Measurements from ENCODE around the gene CMC2.

The CMC2 gene

DNA sequence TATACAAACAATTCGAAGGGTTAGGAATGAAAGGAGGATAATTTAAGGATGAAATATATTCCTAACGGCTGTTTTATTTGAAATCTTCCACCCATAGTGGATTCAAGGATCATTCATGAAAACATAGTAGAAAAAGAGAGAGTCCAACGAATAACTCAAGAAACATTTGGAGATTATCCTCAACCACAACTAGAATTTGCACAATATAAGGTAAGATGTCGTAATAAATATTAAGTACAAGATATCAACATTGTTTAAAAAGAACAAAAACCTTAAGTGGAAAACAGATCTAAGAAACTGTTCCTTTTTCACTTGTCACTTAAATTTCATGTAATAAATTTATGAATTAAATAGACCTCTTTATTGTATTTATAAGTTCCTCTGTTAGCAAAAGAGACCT is 19.7 kb upstream of the CMC2 start:
- Histone ChIP-seq H3K27ac (ENCODE audit: low read length) (no peak overlapping the region), H3K4me1 (ENCODE audit: control insufficient read depth, low read depth, low read length) (no peaks in the 10 kb centered on the region), H3K27me3 (ENCODE audit: control insufficient read depth, insufficient read depth, low read length) (no peaks in the 10 kb centered on the region), H3K36me3 (ENCODE audit: control insufficient read depth, low read depth, low read length) (peaks cover 60% of the 10 kb centered on the region), H3K9me3 (ENCODE audit: control insufficient read depth, low read depth, low read length) (no peaks in the 10 kb centered on the region), H3K4me3 (ENCODE audit: low read length) (no peak overlapping the region), H3K9ac (ENCODE audit: low read length) (no peak overlapping the region)

- Histone ChIP-seq H3K9ac (ENCODE audit: low read length) (no peak overlapping the region), H3K9me3 (ENCODE audit: control insufficient read depth, low read depth, low read length) (no peaks in the 10 kb centered on the region), H3K27ac (ENCODE audit: low read length) (no peak overlapping the region), H3K27me3 (ENCODE audit: control insufficient read depth, insufficient read depth, low read length) (no peaks in the 10 kb centered on the region), H3K4me3 (ENCODE audit: low read length) (no peak overlapping the region), H3K36me3 (ENCODE audit: control insufficient read depth, low read depth, low read length) (peaks cover 93% of the 10 kb centered on the region), H3K4me1 (ENCODE audit: control insufficient read depth, low read depth, low read length) (no peaks in the 10 kb centered on the region)
These were observed 11.8 kb upstream of the CMC2 start for GRCh38 chr16:81018496-81018895.

- Histone ChIP-seq H3K4me1 (ENCODE audit: control insufficient read depth, low read depth, low read length) (no peaks in the 10 kb centered on the region), H3K9me3 (ENCODE audit: control insufficient read depth, low read depth, low read length) (no peaks in the 10 kb centered on the region), H3K27ac (ENCODE audit: low read length) (no peak overlapping the region), H3K9ac (ENCODE audit: low read length) (no peak overlapping the region), H3K27me3 (ENCODE audit: control insufficient read depth, insufficient read depth, low read length) (no peaks in the 10 kb centered on the region), H3K36me3 (ENCODE audit: control insufficient read depth, low read depth, low read length) (peaks cover 77% of the 10 kb centered on the region), H3K4me3 (ENCODE audit: low read length) (no peak overlapping the region)
These were observed 8.0 kb upstream of the CMC2 start for GRCh38 chr16:81014672-81015071.

DNA sequence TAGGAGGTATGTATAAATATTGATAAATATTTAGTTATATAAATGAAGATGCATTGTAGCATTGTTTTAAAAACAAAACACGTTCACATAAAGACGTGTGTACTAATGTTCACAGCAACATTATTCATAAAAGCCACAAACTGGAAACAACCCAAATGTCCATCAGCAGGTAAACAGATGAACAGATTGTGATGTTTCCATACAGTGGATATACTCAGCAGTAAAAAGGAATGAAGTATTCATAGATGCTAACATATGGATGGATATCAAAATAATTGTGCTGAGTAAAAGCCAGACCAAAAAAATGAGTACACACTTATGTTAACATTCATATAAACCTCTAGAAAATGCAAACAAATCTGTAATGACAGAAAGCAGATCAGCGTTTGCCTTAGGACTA is 6.3 kb upstream of the CMC2 start:
- Histone ChIP-seq H3K4me3 (ENCODE audit: low read length) (no peak overlapping the region), H3K9me3 (ENCODE audit: control insufficient read depth, low read depth, low read length) (no peaks in the 10 kb centered on the region), H3K9ac (ENCODE audit: low read length) (no peak overlapping the region), H3K36me3 (ENCODE audit: control insufficient read depth, low read depth, low read length) (peaks cover 63% of the 10 kb centered on the region), H3K27me3 (ENCODE audit: control insufficient read depth, insufficient read depth, low read length) (no peaks in the 10 kb centered on the region), H3K27ac (ENCODE audit: low read length) (no peak overlapping the region), H3K4me1 (ENCODE audit: control insufficient read depth, low read depth, low read length) (no peaks in the 10 kb centered on the region)

DNA sequence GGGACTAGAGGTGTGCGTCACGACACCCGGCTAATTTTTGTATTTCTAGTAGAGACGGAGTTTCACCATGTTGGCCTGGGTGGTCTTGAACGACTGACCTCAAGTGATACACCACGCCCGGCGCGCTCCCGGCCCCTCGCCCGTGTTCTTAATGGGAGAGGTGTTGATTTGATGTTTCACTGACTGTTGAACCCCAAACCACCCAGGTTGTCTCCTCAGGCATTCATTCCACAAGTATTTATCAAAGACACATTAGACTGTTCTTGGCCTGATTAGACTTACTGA is 1.8 kb upstream of the CMC2 start:
- Histone ChIP-seq H3K27me3 (ENCODE audit: control insufficient read depth, insufficient read depth, low read length) (no peaks in the 10 kb centered on the region), H3K4me1 (ENCODE audit: control insufficient read depth, low read depth, low read length) (peaks cover 11% of the 10 kb centered on the region), H3K9ac (ENCODE audit: low read length) (peak overlapping the region; percentile 97), H3K36me3 (ENCODE audit: control insufficient read depth, low read depth, low read length) (peaks cover 21% of the 10 kb centered on the region), H3K27ac (ENCODE audit: low read length) (no peak overlapping the region), H3K9me3 (ENCODE audit: control insufficient read depth, low read depth, low read length) (no peaks in the 10 kb centered on the region), H3K4me3 (ENCODE audit: low read length) (peak overlapping the region; percentile 96)

DNA sequence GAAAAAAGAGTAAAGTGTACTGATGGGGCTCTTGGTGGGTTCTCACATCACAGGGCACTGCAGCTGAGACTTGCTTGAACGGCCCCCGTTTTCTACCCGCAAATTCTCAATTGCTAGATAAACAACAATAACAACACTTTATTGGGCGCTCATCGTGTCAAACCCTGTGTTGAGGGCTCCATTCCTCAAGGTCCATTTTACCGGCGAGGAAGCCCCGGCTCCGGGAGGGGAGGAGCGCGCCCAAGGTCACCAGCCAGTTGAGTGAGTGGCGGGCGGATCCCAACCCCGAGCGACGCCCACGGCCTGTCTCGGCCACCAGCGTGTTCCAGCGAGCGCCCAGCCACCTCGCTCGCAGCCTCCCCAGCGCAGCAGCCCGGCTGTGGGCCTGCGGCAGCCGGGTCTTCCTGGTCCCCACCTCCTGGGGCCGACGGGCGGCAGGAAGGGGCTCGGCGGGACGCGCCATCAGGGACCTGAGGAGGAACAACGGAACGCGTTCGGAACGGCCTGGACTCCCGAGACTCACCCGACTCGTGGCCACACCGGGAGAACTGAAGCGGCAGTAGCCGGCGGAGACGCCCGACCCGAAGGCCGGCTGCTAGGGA is 373 bp downstream of the CMC2 start:
- Histone ChIP-seq H3K27ac (ENCODE audit: low read length) (peak overlapping the region; percentile 100), H3K9me3 (ENCODE audit: control insufficient read depth, low read depth, low read length) (no peaks in the 10 kb centered on the region), H3K36me3 (ENCODE audit: control insufficient read depth, low read depth, low read length) (peaks cover 3% of the 10 kb centered on the region), H3K4me1 (ENCODE audit: control insufficient read depth, low read depth, low read length) (peaks cover 11% of the 10 kb centered on the region), H3K9ac (ENCODE audit: low read length) (peak overlapping the region; percentile 97), H3K27me3 (ENCODE audit: control insufficient read depth, insufficient read depth, low read length) (no peaks in the 10 kb centered on the region), H3K4me3 (ENCODE audit: low read length) (peak overlapping the region; percentile 96)

GRCh38 chr16:81005610-81006161 is 999 bp downstream of the CMC2 start:
- Histone ChIP-seq H3K27me3 (ENCODE audit: control insufficient read depth, insufficient read depth, low read length) (no peaks in the 10 kb centered on the region), H3K27ac (ENCODE audit: low read length) (no peak overlapping the region), H3K9ac (ENCODE audit: low read length) (peak overlapping the region; percentile 97), H3K4me1 (ENCODE audit: control insufficient read depth, low read depth, low read length) (peaks cover 11% of the 10 kb centered on the region), H3K9me3 (ENCODE audit: control insufficient read depth, low read depth, low read length) (no peaks in the 10 kb centered on the region), H3K4me3 (ENCODE audit: low read length) (peak overlapping the region; percentile 96), H3K36me3 (ENCODE audit: control insufficient read depth, low read depth, low read length) (peaks cover 3% of the 10 kb centered on the region)

- Histone ChIP-seq H3K27ac (ENCODE audit: low read length) (no peak overlapping the region), H3K36me3 (ENCODE audit: control insufficient read depth, low read depth, low read length) (peaks cover 3% of the 10 kb centered on the region), H3K4me3 (ENCODE audit: low read length) (peak overlapping the region; percentile 27), H3K9ac (ENCODE audit: low read length) (peak overlapping the region; percentile 13), H3K4me1 (ENCODE audit: control insufficient read depth, low read depth, low read length) (peaks cover 11% of the 10 kb centered on the region), H3K27me3 (ENCODE audit: control insufficient read depth, insufficient read depth, low read length) (no peaks in the 10 kb centered on the region), H3K9me3 (ENCODE audit: control insufficient read depth, low read depth, low read length) (no peaks in the 10 kb centered on the region)
These were observed 1.9 kb downstream of the CMC2 start for GRCh38 chr16:81004646-81005353.

DNA sequence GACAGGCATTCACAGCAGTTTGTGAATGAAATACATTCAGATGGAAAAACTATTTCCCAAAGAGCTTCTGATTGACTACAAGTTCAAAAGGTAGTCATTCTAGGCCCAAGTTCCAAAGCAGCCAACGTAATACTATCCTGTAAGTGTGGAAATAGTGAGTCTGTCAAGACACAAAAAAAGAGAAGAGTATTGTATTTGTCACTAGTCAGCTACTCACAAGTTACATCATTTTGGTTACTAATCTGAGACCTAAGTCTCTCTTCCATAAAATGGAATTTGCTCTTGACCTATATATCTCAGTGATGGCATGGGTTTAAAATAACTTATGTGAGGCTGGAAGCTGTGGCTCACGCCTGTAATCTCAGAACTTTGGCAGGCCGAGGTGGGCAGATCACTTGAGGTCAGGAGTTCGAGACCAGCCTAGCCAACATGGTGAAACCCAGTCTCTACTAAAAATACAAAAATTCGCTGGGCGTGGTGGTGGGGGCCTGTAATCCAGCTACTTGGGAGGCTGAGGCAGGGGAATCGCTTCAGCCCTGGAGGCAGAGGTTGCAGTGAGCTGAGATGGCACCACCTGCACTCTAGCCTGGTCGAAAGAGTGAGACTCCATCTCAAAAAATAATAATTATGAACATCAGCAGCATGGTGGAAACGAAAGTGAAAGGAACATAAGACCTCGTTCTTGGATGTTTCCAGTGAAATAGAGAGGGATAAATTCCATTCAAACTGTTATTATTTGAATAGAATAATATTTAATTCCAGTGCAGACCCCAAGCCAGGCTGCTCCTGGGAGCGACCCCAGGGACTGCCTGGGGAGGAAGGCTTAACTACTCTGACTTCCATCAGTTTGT is 2.9 kb downstream of the CMC2 start:
- no peak overlapping the region for H3K27ac ChIP-seq (ENCODE audit: low read length)
- H3K9ac ChIP-seq (ENCODE audit: low read length): no peak overlapping the region
- H3K4me3 ChIP-seq (ENCODE audit: low read length): no peak overlapping the region

GRCh38 chr16:81003064-81003463 is 3.6 kb downstream of the CMC2 start:
- Histone ChIP-seq H3K4me1 (ENCODE audit: control insufficient read depth, low read depth, low read length) (peaks cover 11% of the 10 kb centered on the region), H3K4me3 (ENCODE audit: low read length) (no peak overlapping the region), H3K27ac (ENCODE audit: low read length) (no peak overlapping the region), H3K9me3 (ENCODE audit: control insufficient read depth, low read depth, low read length) (no peaks in the 10 kb centered on the region), H3K27me3 (ENCODE audit: control insufficient read depth, insufficient read depth, low read length) (no peaks in the 10 kb centered on the region), H3K36me3 (ENCODE audit: control insufficient read depth, low read depth, low read length) (no peaks in the 10 kb centered on the region), H3K9ac (ENCODE audit: low read length) (no peak overlapping the region)

More for the DNA sequence above, 2.9 kb downstream of the CMC2 start:
- no peaks in the 10 kb centered on the region for H3K27me3 ChIP-seq (ENCODE audit: control insufficient read depth, insufficient read depth, low read length)
- no peaks in the 10 kb centered on the region for H3K36me3 ChIP-seq (ENCODE audit: control insufficient read depth, low read depth, low read length)
- no peaks in the 10 kb centered on the region for H3K9me3 ChIP-seq (ENCODE audit: control insufficient read depth, low read depth, low read length)
- peaks cover 11% of the 10 kb centered on the region for H3K4me1 ChIP-seq (ENCODE audit: control insufficient read depth, low read depth, low read length)

DNA sequence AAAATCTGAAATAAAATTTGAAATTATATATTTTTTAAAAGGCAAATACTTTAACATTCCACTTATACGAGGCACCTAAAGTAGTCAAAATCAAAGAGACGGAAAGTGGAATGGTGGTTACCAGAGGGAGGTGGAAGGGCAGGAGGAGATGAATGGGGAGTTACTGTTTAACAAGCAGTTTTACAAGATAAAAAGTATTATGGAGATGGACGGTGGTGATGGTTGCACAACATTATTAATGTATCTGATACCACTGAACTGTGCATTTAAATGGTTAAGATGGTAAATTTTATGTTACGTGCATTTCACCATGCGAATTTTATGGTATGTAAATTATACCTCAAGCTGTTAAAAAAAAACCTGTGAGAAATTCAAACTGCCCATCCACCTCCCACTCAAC is 5.4 kb downstream of the CMC2 start:
- no peaks in the 10 kb centered on the region for H3K9me3 ChIP-seq (ENCODE audit: control insufficient read depth, low read depth, low read length)
- no peak overlapping the region for H3K4me3 ChIP-seq (ENCODE audit: low read length)
- no peak overlapping the region for H3K9ac ChIP-seq (ENCODE audit: low read length)
- no peaks in the 10 kb centered on the region for H3K27me3 ChIP-seq (ENCODE audit: control insufficient read depth, insufficient read depth, low read length)
- H3K27ac ChIP-seq (ENCODE audit: low read length): no peak overlapping the region
- no peaks in the 10 kb centered on the region for H3K36me3 ChIP-seq (ENCODE audit: control insufficient read depth, low read depth, low read length)
- peaks cover 11% of the 10 kb centered on the region for H3K4me1 ChIP-seq (ENCODE audit: control insufficient read depth, low read depth, low read length)
